Colonic mucosa (tissue), 4 donors: Measurements from ENCODE around the gene PLET1. TPM values are rescaled to one million over a fixed set of nuclear protein-coding genes. Genes with fewer than 3 reads are reported as not detected.
A peak's percentile ranks its signal among the peaks of the same experiment; 100 is the strongest.

Source experiments
- DNase-seq: peaks from one replicate; pipeline ENCODE4 v3.0.0-alpha.2; 2020
- H3K27ac ChIP-seq: fragments of 200-600 bp; one replicate; pipeline ENCODE4 v1.8.0; 2021
- H3K27me3 ChIP-seq: fragments of 200-600 bp; one replicate; pipeline ENCODE4 v1.8.0; 2021
- H3K36me3 ChIP-seq: fragments of 200-600 bp; one replicate; pipeline ENCODE4 v1.8.0; 2021
- H3K4me1 ChIP-seq: fragments of 200-600 bp; one replicate; pipeline ENCODE4 v1.8.0; 2021; ENCODE audit warnings: mild to moderate bottlenecking
- H3K4me3 ChIP-seq: fragments of 200-600 bp; one replicate; pipeline ENCODE4 v1.8.0; 2021
- H3K9ac ChIP-seq, 2 donors: one replicate each; pipeline ENCODE4 v1.7.0; 2013; ENCODE audit warnings: control low read depth in 2 of 2, low read depth in 2 of 2, low read length in 2 of 2
- H3K9me3 ChIP-seq: fragments of 200-600 bp; one replicate; pipeline ENCODE4 v1.8.0; 2021
- intact Hi-C: fragments of 100-400 bp; cut with DNase I; formaldehyde crosslinking; loops from one replicate; pipeline ENCODE4 v1.14.1; 2022
- total RNA-seq, 2 donors: library from RNA; stranded (reverse); fragmentation: NEBNext Ultra II Directional in 1 of 2; extraction: Animal tissue kit (Norgen Biotek cat#: 25700) in 1 of 2; gene quantifications; one replicate each; pipeline ENCODE4 v1.2.1, GENCODE V29; 2021
- TF ChIP-seq, protein P1 (sequence below): fragments of 200-600 bp; IDR thresholded peaks from one replicate; pipeline ENCODE4 v1.8.0; 2022; ENCODE audit warnings: antibody characterized with exemption, mild to moderate bottlenecking
- donor health status: healthy.
- donor health status: DM: no; HTN: no; CAD: no.
- donor health status: DM: no; HTN: no; CAD: no.

Gene PLET1
- total RNA-seq, 2 donors from 2014 or later: not detected

DNA sequence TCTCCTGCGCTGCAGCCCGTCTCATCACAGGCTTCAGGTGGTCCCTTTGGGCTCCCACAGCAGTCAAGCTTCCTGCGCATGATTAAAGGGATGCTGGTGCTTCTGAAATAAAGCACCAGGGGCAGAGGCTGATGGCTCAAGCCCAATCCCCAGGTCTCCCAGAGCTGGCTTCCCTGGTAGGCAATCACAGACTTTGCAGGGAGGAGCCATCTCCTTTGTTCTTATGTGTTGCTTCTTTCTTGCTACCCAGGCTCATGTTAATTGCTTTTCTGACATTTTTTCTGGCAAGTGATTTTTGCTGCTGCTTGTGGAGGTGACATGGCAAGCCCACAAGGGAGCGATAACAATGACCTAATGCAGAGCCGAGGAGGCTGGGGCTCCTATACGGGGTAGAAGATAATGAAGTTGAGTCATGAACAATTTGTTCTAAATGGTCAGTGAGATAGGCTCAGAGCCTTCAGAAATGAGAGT is 25.2 kb upstream of the PLET1 start:
- intact Hi-C loops: loop anchor here (5.0 kb wide), 1 partner anchor 1001 kb away; no protein-coding TSS in a partner anchor
- DNase-seq: no peak
- H3K9me3 ChIP-seq: no peaks in the 10 kb centered on the region

DNA sequence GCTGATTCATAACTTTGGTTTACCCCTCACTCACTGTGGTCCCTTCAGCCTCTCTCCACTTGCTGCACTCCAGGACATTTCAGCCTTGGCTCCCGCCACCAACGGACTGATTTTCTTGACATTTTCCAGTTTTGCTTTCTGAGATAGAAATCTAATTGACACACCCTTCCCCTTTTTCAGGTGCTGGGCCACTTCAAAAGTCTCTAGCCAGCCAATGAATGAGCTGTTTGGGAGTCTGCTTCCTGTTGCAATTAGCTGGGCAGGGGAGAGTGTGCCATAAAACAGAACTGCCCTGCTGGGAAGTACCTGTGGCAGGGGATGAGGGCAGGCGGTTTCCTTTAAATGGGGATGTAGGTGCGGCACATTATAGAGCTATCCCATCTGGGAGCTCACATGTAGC is 21.1 kb upstream of the PLET1 start:
- intact Hi-C loops: loop anchor here (2.0 kb wide), 1 partner anchor 61 kb away; no protein-coding TSS in a partner anchor
- no peaks in the 10 kb centered on the region for H3K36me3 ChIP-seq
- peak; percentile 49 for DNase-seq
- H3K9ac ChIP-seq: no peak overlapping the region
- H3K4me1 ChIP-seq: peaks cover 4% of the 10 kb centered on the region
- no peak overlapping the region for H3K4me3 ChIP-seq
- H3K27me3 ChIP-seq: no peaks in the 10 kb centered on the region
- H3K27ac ChIP-seq: no peak overlapping the region
- TF ChIP-seq, protein P1, sequence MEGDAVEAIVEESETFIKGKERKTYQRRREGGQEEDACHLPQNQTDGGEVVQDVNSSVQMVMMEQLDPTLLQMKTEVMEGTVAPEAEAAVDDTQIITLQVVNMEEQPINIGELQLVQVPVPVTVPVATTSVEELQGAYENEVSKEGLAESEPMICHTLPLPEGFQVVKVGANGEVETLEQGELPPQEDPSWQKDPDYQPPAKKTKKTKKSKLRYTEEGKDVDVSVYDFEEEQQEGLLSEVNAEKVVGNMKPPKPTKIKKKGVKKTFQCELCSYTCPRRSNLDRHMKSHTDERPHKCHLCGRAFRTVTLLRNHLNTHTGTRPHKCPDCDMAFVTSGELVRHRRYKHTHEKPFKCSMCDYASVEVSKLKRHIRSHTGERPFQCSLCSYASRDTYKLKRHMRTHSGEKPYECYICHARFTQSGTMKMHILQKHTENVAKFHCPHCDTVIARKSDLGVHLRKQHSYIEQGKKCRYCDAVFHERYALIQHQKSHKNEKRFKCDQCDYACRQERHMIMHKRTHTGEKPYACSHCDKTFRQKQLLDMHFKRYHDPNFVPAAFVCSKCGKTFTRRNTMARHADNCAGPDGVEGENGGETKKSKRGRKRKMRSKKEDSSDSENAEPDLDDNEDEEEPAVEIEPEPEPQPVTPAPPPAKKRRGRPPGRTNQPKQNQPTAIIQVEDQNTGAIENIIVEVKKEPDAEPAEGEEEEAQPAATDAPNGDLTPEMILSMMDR: no peak
- H3K9me3 ChIP-seq: no peaks in the 10 kb centered on the region

More for the DNA sequence above, 25.2 kb upstream of the PLET1 start:
- H3K4me1 ChIP-seq: no peaks in the 10 kb centered on the region
- no peak overlapping the region for H3K27ac ChIP-seq
- TF ChIP-seq, protein P1: no peak
- no peak overlapping the region for H3K9ac ChIP-seq
- no peak overlapping the region for H3K4me3 ChIP-seq
- no peaks in the 10 kb centered on the region for H3K27me3 ChIP-seq
- no peaks in the 10 kb centered on the region for H3K36me3 ChIP-seq

DNA sequence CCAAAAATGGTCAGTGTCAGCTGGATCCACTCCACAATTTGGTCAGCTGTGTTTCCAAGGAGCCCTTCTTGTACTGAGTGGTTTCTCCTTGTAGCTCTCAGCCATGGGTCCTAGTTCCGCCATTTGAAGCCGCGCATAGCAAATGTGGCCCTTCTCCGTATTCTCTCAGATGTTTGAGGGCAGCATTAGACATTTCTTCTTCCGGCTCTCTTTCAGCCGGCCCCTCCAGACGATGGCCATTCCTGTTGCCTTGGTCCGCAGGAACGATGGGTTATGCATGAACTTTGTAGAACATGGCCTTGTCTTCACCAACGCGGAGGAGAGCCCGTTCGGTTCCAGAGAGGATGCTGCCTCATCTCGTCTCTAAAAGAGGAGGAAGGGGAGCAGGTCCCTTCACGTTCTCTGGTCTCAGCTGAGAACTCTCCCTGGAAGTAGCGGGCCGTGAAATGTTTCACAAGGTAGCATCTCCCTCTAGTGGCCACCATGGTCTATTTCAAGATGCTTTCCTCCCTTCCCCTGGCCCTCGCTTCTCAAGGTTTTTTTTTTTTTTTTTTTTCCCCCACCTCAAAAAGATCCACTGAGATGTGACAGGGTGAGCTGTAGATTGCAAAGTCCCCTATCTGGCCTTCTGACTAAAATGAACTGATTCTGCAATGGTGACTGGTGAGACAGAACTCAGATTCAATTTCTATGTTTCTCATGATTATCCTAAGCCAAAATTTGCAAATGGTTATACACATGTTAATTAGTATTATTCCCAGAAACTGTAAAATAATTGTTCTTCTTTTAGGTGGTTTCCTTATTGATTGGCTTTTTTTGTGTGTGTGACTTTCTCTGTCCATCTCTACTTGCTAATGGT is 19.8 kb upstream of the PLET1 start:
- peaks cover 4% of the 10 kb centered on the region for H3K4me1 ChIP-seq
- intact Hi-C loops: loop anchor here (2.0 kb wide), 1 partner anchor 60 kb away; no protein-coding TSS in a partner anchor
- no peaks in the 10 kb centered on the region for H3K27me3 ChIP-seq
- TF ChIP-seq, protein P1: peak; percentile 34
- no peaks in the 10 kb centered on the region for H3K36me3 ChIP-seq
- H3K9me3 ChIP-seq: no peaks in the 10 kb centered on the region
- DNase-seq: peak; percentile 77
- H3K9ac ChIP-seq: peak overlapping the region; percentile 38 to 52
- peak overlapping the region; percentile 40 for H3K4me3 ChIP-seq
- no peak overlapping the region for H3K27ac ChIP-seq

DNA sequence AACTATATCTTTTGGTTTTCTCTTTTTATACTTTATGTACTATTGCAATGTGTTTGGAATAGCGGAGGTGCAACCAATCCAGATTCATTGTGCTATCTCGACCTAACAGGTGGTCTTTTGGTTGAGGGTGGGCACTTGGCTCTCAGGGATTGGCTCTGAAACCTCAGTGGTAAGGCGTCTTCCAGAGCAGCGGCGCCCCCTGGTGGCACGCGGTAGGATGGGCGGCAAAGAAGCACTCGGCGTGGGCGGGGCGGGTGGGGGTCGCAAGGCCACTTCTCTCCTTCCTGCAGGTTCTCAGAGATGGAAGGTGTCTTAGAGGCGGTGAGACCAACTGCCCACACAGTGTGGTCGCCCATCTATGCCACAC is 19.2 kb upstream of the PLET1 start:
- DNase-seq: peak; percentile 80
- Histone ChIP-seq H3K9ac (peak overlapping the region in 1 of 2 donors; percentile 52), H3K4me3 (peak overlapping the region; percentile 40), H3K27ac (no peak overlapping the region), H3K36me3 (no peaks in the 10 kb centered on the region), H3K27me3 (no peaks in the 10 kb centered on the region), H3K4me1 (peaks cover 4% of the 10 kb centered on the region), H3K9me3 (no peaks in the 10 kb centered on the region)
- intact Hi-C loops: loop anchor here (2.0 to 5.0 kb wide), 2 partner anchors 59 to 168 kb away; no protein-coding TSS in a partner anchor
- TF ChIP-seq, protein P1: peak; percentile 81

DNA sequence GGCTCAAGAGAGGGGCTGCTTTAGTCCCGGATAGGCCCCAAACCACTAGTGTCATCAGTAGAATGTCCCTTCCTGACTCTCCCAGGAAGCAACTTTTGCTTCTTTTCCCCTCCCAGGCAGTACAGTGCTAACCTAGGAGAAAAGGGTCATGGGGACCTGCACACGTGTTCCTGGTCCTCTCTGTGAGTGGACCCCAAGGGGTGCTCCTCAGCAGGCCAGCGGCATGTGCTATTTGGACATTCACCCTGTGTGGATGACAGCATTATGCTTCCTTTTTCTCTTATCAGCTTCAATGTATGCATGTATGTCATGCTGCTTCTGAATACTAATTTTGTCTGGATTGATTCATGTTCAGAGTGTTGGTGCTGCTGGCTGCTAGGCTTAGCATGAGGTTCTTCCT is 18.1 kb upstream of the PLET1 start:
- intact Hi-C loops: loop anchor here (5.0 kb wide), 1 partner anchor 167 kb away; no protein-coding TSS in a partner anchor

More for the DNA sequence above, 18.1 kb upstream of the PLET1 start:
- H3K27me3 ChIP-seq: no peaks in the 10 kb centered on the region
- TF ChIP-seq, protein P1: no peak
- peaks cover 4% of the 10 kb centered on the region for H3K4me1 ChIP-seq
- no peaks in the 10 kb centered on the region for H3K9me3 ChIP-seq
- no peak for DNase-seq
- H3K36me3 ChIP-seq: no peaks in the 10 kb centered on the region
- no peak overlapping the region for H3K27ac ChIP-seq
- H3K4me3 ChIP-seq: no peak overlapping the region
- no peak overlapping the region for H3K9ac ChIP-seq
